GM19351 (cell line): ENCODE results near the gene KAZN.
"Not testable (repeated sequence)": the region's sequence is repeated elsewhere in the genome, so short reads cannot be mapped to it uniquely, and the experiment has no call there.

Experiments
- ATAC-seq: cut with Tn5 transposase; IDR thresholded peaks from one replicate; pipeline ENCODE4 v1.9.1; 2021; ENCODE audit warnings: mild to moderate bottlenecking, moderate library complexity; ENCODE audit not compliant: unreplicated experiment

Gene KAZN

GRCh38 chr1:15115542-15116330, 517.3 kb downstream of the KAZN start:
- no peak for ATAC-seq

- ATAC-seq, result no peak
Measured at GRCh38 chr1:15116966-15117365, 518.5 kb downstream of the KAZN start.

- ATAC-seq, result no peak
Measured at GRCh38 chr1:15117671-15118325, 519.3 kb downstream of the KAZN start.

- no peak for ATAC-seq
Measured at GRCh38 chr1:15118579-15118978, 520.1 kb downstream of the KAZN start.

GRCh38 chr1:15120251-15120945, 521.9 kb downstream of the KAZN start:
- ATAC-seq, result no peak

- ATAC-seq, result no peak
Measured at GRCh38 chr1:15122331-15122730, 523.8 kb downstream of the KAZN start.

GRCh38 chr1:15123270-15123669, 524.8 kb downstream of the KAZN start:
- no peak for ATAC-seq

- ATAC-seq, result no peak
Measured at GRCh38 chr1:15123925-15124324, 525.4 kb downstream of the KAZN start.

- no peak for ATAC-seq
Measured at GRCh38 chr1:15124362-15125100, 526.0 kb downstream of the KAZN start.

GRCh38 chr1:15125101-15125745, 526.7 kb downstream of the KAZN start:
- no peak for ATAC-seq

GRCh38 chr1:15128077-15128476, 529.6 kb downstream of the KAZN start:
- ATAC-seq, result no peak

GRCh38 chr1:15128520-15129313, 530.2 kb downstream of the KAZN start:
- ATAC-seq, result peak; percentile 78

- no peak for ATAC-seq
Measured at GRCh38 chr1:15129944-15130343, 531.5 kb downstream of the KAZN start.

GRCh38 chr1:15130607-15131006, 532.1 kb downstream of the KAZN start:
- no peak for ATAC-seq

- no peak for ATAC-seq
Measured at GRCh38 chr1:15132965-15133364, 534.5 kb downstream of the KAZN start.

- no peak for ATAC-seq
Measured at GRCh38 chr1:15134285-15134684, 535.8 kb downstream of the KAZN start.

- not testable (repeated sequence) for ATAC-seq
Measured at GRCh38 chr1:15135604-15136003, 537.1 kb downstream of the KAZN start.

GRCh38 chr1:15137809-15138208, 539.3 kb downstream of the KAZN start:
- no peak for ATAC-seq

GRCh38 chr1:15139654-15140350, 541.3 kb downstream of the KAZN start:
- no peak for ATAC-seq
